CD14-positive monocyte (primary cell): ENCODE data around the gene SPINK7. TPM values are rescaled to one million over a fixed set of nuclear protein-coding genes. Genes with fewer than 3 reads are reported as not detected.
A peak's percentile ranks its signal among the peaks of the same experiment; 100 is the strongest.
"Not testable (repeated sequence)": the region's sequence is repeated elsewhere in the genome, so short reads cannot be mapped to it uniquely, and the experiment has no call there.

ENCODE experiments used
- DNase-seq, 3 donors: peaks; one replicate each; pipeline ENCODE4 v3.0.0-alpha.2; 2011 to 2022
- H2AFZ ChIP-seq: 2 replicates; pipeline ENCODE4 v1.6.0; 2012; ENCODE audit warnings: mild to moderate bottlenecking, low read depth, low read length, inconsistent platforms; ENCODE audit not compliant: insufficient read depth, poor library complexity, severe bottlenecking
- H3K27ac ChIP-seq, 2 donors: 1 replicate in 1 of 2; 2 replicates in 1 of 2; pipeline ENCODE4 v1.5.1; 2012 to 2013; ENCODE audit warnings: low read length in 2 of 2, control low read depth in 1 of 2, inconsistent platforms in 1 of 2, low read depth in 1 of 2, mild to moderate bottlenecking in 1 of 2
- H3K27me3 ChIP-seq, 2 donors: one replicate each; pipeline versions ENCODE4 v1.6.0 to v1.6.1; 2011 to 2013; ENCODE audit warnings: low read length in 2 of 2; ENCODE audit not compliant: control insufficient read depth in 2 of 2, insufficient read depth in 2 of 2
- H3K36me3 ChIP-seq, 2 donors: replicated peaks in 1 of 2; 1 replicate in 1 of 2; 2 replicates in 1 of 2; pipeline versions ENCODE4 v1.5.1 to v1.6.1; 2012 to 2013; ENCODE audit warnings: low read length in 2 of 2, control low read depth in 1 of 2, inconsistent platforms in 1 of 2, mild to moderate bottlenecking in 1 of 2; ENCODE audit not compliant: insufficient read depth in 2 of 2, control insufficient read depth in 1 of 2
- H3K4me1 ChIP-seq, 2 donors: 1 replicate in 1 of 2; 2 replicates in 1 of 2; pipeline versions ENCODE4 v1.5.1 to v1.6.1; 2012 to 2013; ENCODE audit warnings: low read length in 2 of 2, control low read depth in 1 of 2, inconsistent platforms in 1 of 2, mild to moderate bottlenecking in 1 of 2, moderate library complexity in 1 of 2; ENCODE audit not compliant: insufficient read depth in 2 of 2, control insufficient read depth in 1 of 2
- H3K4me2 ChIP-seq: replicated peaks from 2 replicates; pipeline ENCODE3; 2012; ENCODE audit warnings: low read length, moderate library complexity, mild to moderate bottlenecking; ENCODE audit not compliant: poor library complexity, severe bottlenecking; ENCODE audit errors: extremely low read depth
- H3K4me3 ChIP-seq, 3 experiments: fragments of 200-600 bp in 1 of 3; sonication (generic) in 1 of 3; replicated peaks in 1 of 3; 1 replicate in 2 of 3; 2 replicates in 1 of 3; pipeline ENCODE4 v1.5.1; 2011 to 2013; ENCODE audit warnings: low read length in 3 of 3, mild to moderate bottlenecking in 3 of 3, control low read depth in 2 of 3, low read depth in 2 of 3, inconsistent platforms in 1 of 3, moderate library complexity in 1 of 3
- H3K79me2 ChIP-seq: 2 replicates; pipeline ENCODE4 v1.6.0; 2012; ENCODE audit warnings: mild to moderate bottlenecking, control low read depth, inconsistent platforms, low read length, moderate library complexity; ENCODE audit not compliant: insufficient read depth
- H3K9ac ChIP-seq: 2 replicates; pipeline ENCODE4 v1.6.0; 2017; ENCODE audit warnings: low read length, mild to moderate bottlenecking; ENCODE audit not compliant: insufficient read depth, poor library complexity, severe bottlenecking
- H3K9me3 ChIP-seq, 2 donors: replicated peaks in 1 of 2; 1 replicate in 1 of 2; 2 replicates in 1 of 2; pipeline versions ENCODE4 v1.5.1 to v1.6.1; 2012 to 2013; ENCODE audit warnings: low read length in 2 of 2, control low read depth in 1 of 2; ENCODE audit not compliant: control insufficient read depth in 1 of 2, insufficient read depth in 1 of 2
- H4K20me1 ChIP-seq: 2 replicates; pipeline ENCODE4 v1.6.0; 2012; ENCODE audit warnings: mild to moderate bottlenecking, low read length, control low read depth, moderate library complexity; ENCODE audit not compliant: insufficient read depth
- H3K27ac Mint-ChIP-seq, 7 donors: one replicate each; pipeline ENCODE4 v1.8.0; 2020; ENCODE audit warnings: mild to moderate bottlenecking in 7 of 7, mixed read lengths in 7 of 7, moderate library complexity in 6 of 7, inconsistent platforms in 2 of 7
- H3K27me3 Mint-ChIP-seq, 3 donors: one replicate each; pipeline ENCODE4 v1.8.0; 2021 to 2022; ENCODE audit warnings: low read depth in 3 of 3, mild to moderate bottlenecking in 3 of 3, mixed read lengths in 3 of 3, moderate library complexity in 3 of 3, inconsistent platforms in 1 of 3
- H3K36me3 Mint-ChIP-seq, 2 donors: one replicate each; pipeline ENCODE4 v1.8.0; 2020; ENCODE audit warnings: mixed read lengths in 2 of 2, inconsistent platforms in 1 of 2, mild to moderate bottlenecking in 1 of 2
- H3K4me1 Mint-ChIP-seq: one replicate; pipeline ENCODE4 v1.8.0; 2020; ENCODE audit warnings: mild to moderate bottlenecking, mixed read lengths
- H3K4me3 Mint-ChIP-seq, 2 donors: one replicate each; pipeline ENCODE4 v1.8.0; 2020; ENCODE audit warnings: mild to moderate bottlenecking in 2 of 2, mixed read lengths in 2 of 2, moderate library complexity in 1 of 2
- H3K9me3 Mint-ChIP-seq, 7 donors: one replicate each; pipeline ENCODE4 v1.8.0; 2020 to 2022; ENCODE audit warnings: mixed read lengths in 7 of 7, mild to moderate bottlenecking in 6 of 7, moderate library complexity in 6 of 7, inconsistent platforms in 2 of 7
- CTCF ChIP-seq: fragments of 200-600 bp; IDR thresholded peaks from one replicate; pipeline ENCODE4 v1.8.0; 2022; ENCODE audit warnings: antibody characterized with exemption, mild to moderate bottlenecking
- WGBS: methylation state at CpG from one replicate; pipeline ENCODE4 v1.1.5; 2013; ENCODE audit warnings: missing lambda C conversion rate; ENCODE audit not compliant: insufficient coverage; 5-methylcytosine and 5-hydroxymethylcytosine counted together
- intact Hi-C, 2 donors: fragments of 100-400 bp; cut with micrococcal nuclease; formaldehyde crosslinking; loops; one replicate each; pipeline versions ENCODE4 v1.15.0 to v1.15.1; 2023
- polyA plus RNA-seq, 3 donors: library from polyadenylated mRNA; depleted of rRNA in 1 of 3; unstranded in 2 of 3; stranded (reverse) in 1 of 3; fragments of 300-500 nt in 2 of 3; fragments of >200 nt in 1 of 3; fragmentation: Illumina TruSeq in 2 of 3; gene quantifications; 1 replicate in 2 of 3; 2 replicates in 1 of 3; pipeline ENCODE4 v1.2.3, GENCODE V29; 2012 to 2021

The SPINK7 gene
- polyA plus RNA-seq, 3 donors: not detected

- intact Hi-C loops: no loop called here
- Mint-ChIP-seq H3K27ac (no peak overlapping the region), H3K27me3 (peaks cover 0 to 2% (median 0%) of the 10 kb centered on the region in 3 donors), H3K4me1 (no peaks in the 10 kb centered on the region), H3K36me3 (no peaks in the 10 kb centered on the region), H3K4me3 (no peak overlapping the region), H3K9me3 (peaks cover under 1 to 9% (median 2%) of the 10 kb centered on the region in 7 donors)
- WGBS: no CpG with 5 or more reads among the region's 2 CpGs
- H3K4me2 ChIP-seq: no peak overlapping the region
- no peaks in the 10 kb centered on the region for H3K36me3 ChIP-seq
- H3K27me3 ChIP-seq: no peaks in the 10 kb centered on the region
- H3K9ac ChIP-seq: no peak overlapping the region
- H4K20me1 ChIP-seq: no peaks in the 10 kb centered on the region
- no peak overlapping the region for H3K27ac ChIP-seq
- no peak for TF ChIP-seq CTCF
- no peaks in the 10 kb centered on the region for H3K4me1 ChIP-seq
- H3K79me2 ChIP-seq: no peaks in the 10 kb centered on the region
- H3K4me3 ChIP-seq: no peak overlapping the region
- H2AFZ ChIP-seq: no peak overlapping the region
- no peak for DNase-seq
- peaks cover 0 to under 1% of the 10 kb centered on the region in 2 donors for H3K9me3 ChIP-seq
Measured at GRCh38 chr5:148314187-148314586, 2.0 kb downstream of the SPINK7 start.

- Mint-ChIP-seq H3K27ac (no peak overlapping the region), H3K27me3 (peaks cover 0 to 2% (median 2%) of the 10 kb centered on the region in 3 donors), H3K9me3 (peaks cover 0 to 7% (median 1%) of the 10 kb centered on the region in 7 donors), H3K4me3 (no peak overlapping the region), H3K36me3 (no peaks in the 10 kb centered on the region), H3K4me1 (peaks cover 1% of the 10 kb centered on the region)
- Histone ChIP-seq H3K9me3 (no peaks in the 10 kb centered on the region), H3K4me1 (no peaks in the 10 kb centered on the region), H3K4me2 (no peak overlapping the region), H2AFZ (no peak overlapping the region), H3K36me3 (no peaks in the 10 kb centered on the region), H3K79me2 (no peaks in the 10 kb centered on the region), H3K9ac (no peak overlapping the region), H3K27ac (no peak overlapping the region), H3K27me3 (no peaks in the 10 kb centered on the region), H4K20me1 (no peaks in the 10 kb centered on the region), H3K4me3 (no peak overlapping the region)
- no CpG with 5 or more reads among the region's 4 CpGs for WGBS
- intact Hi-C loops: no loop called here
- no peak for TF ChIP-seq CTCF
- no peak for DNase-seq
Measured at GRCh38 chr5:148314731-148315130, 2.5 kb downstream of the SPINK7 start.

- H3K9ac ChIP-seq, H3K4me1 Mint-ChIP-seq, H3K36me3 Mint-ChIP-seq, H2AFZ ChIP-seq, H3K9me3 ChIP-seq, H3K36me3 ChIP-seq, H3K27ac ChIP-seq, H3K27me3 ChIP-seq, intact Hi-C loops, H4K20me1 ChIP-seq, H3K4me1 ChIP-seq, H3K9me3 Mint-ChIP-seq, H3K4me3 ChIP-seq, H3K4me2 ChIP-seq, H3K79me2 ChIP-seq, DNase-seq: not testable (repeated sequence)
- Mint-ChIP-seq H3K27ac (peak overlapping the region in 1 of 7 donors; percentile 19), H3K27me3 (peaks cover 0 to 12% (median 2%) of the 10 kb centered on the region in 3 donors), H3K4me3 (peak overlapping the region; percentile 81 to 85)
- WGBS: 73% methylated on average over 25 of the region's 42 CpGs
Measured at GRCh38 chr5:148320011-148320963, 8.1 kb downstream of the SPINK7 start.
